OCI-LY3 (cell line): Measurements from ENCODE around the gene C9orf78.

ENCODE experiments used
- H2AFZ ChIP-seq: fragments of 200-600, 300-600 bp; shearing (Covaris generic); 2 replicates; pipeline ENCODE4 v1.6.0; 2014; ENCODE audit warnings: antibody characterized with exemption, low read depth, low read length
- H3K27ac ChIP-seq: fragments of 200-600, 300-600 bp; sonication (generic); 2 replicates; pipeline ENCODE4 v1.5.1; 2014; ENCODE audit warnings: mild to moderate bottlenecking, low read length, moderate library complexity, mixed read lengths
- H3K27me3 ChIP-seq: fragments of 200-600, 300-600 bp; sonication (generic); 2 replicates; pipeline ENCODE4 v1.6.1; 2014; ENCODE audit warnings: low read depth, low read length, mixed read lengths
- H3K36me3 ChIP-seq: fragments of 200-600, 300-600 bp; sonication (generic); replicated peaks from 2 replicates; pipeline ENCODE3; 2014; ENCODE audit warnings: low read depth, low read length, mixed read lengths
- H3K4me1 ChIP-seq: fragments of 300-600, 200-600 bp; sonication (generic); 2 replicates; pipeline ENCODE4 v1.6.1; 2014; ENCODE audit warnings: low read length, mixed read lengths
- H3K4me2 ChIP-seq: fragments of 200-600, 300-600 bp; sonication (generic); 2 replicates; pipeline ENCODE4 v1.6.1; 2014; ENCODE audit warnings: low read length, mixed read lengths
- H3K4me3 ChIP-seq: fragments of 300-600, 200-600 bp; sonication (generic); 2 replicates; pipeline ENCODE4 v1.5.1; 2014; ENCODE audit warnings: antibody characterized with exemption, mild to moderate bottlenecking, low read length, moderate library complexity
- H3K79me2 ChIP-seq: fragments of 300-600, 200-600 bp; shearing (Covaris generic); 2 replicates; pipeline ENCODE4 v1.6.1; 2014; ENCODE audit warnings: mild to moderate bottlenecking, low read length, mixed read lengths
- H3K9ac ChIP-seq: fragments of 300-600, 200-600 bp; shearing (Covaris generic); 2 replicates; pipeline ENCODE4 v1.6.0; 2014; ENCODE audit warnings: mild to moderate bottlenecking, low read length, moderate library complexity
- H3K9me3 ChIP-seq: fragments of 200-600, 300-600 bp; shearing (Covaris generic); 2 replicates; pipeline ENCODE4 v1.6.1; 2014; ENCODE audit warnings: low read length, mixed read lengths; ENCODE audit not compliant: insufficient read depth
- H4K20me1 ChIP-seq: fragments of 200-600, 300-600 bp; sonication (generic); 2 replicates; pipeline ENCODE4 v1.6.1; 2016; ENCODE audit warnings: low read length, mixed read lengths; ENCODE audit not compliant: insufficient read depth
- CTCF ChIP-seq: fragments of 200-600, 300-600 bp; sonication (generic); IDR thresholded peaks from 2 replicates; pipeline ENCODE4 v1.5.1; 2014; ENCODE audit warnings: antibody characterized with exemption, low read length, low read depth
- EZH2phosphoT487 ChIP-seq: fragments of 200-600 bp; shearing (Covaris generic); IDR thresholded peaks from 2 replicates; pipeline ENCODE4 v1.6.1; 2018; ENCODE audit warnings: antibody characterized with exemption, mixed run types, low read depth

The C9orf78 gene

DNA sequence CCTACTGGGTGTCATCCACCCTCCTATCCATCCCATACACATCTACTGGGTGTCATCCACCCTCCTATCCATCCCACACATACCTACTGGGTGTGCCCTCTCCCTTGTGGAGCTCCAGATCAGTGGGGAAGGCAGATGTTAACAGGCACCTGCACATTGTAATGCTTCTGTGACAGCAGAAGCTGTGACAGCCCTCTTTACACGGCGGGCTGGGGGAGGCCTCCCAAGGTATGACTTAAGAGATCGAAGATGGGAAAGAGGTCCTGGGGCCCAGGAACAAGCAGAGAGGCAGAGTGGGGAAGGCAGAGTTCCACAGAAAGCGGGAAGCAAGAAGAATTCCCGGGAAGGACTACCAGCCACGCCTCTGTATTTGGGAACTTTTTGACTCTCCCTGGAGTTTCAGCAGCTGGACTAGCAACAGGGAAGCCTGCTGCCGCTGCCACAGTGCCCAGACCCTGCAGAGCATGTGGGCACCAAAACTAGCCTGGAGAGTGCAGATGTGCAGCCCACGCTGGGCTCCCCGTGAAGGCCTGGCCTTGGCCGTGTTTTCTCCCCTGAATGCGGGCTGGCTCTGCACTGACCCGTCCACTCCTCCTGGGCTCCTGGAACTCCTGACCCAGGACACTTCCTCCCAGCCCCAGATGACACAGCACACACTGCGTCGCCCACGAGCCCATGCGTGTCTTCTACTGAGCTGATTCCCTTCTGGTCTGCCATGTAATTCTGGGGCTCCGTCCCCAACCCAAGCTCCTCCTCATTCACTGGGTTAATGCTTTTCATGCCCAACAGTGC lies 20.4 kb downstream of the C9orf78 start:
- Histone ChIP-seq H4K20me1 (no peaks in the 10 kb centered on the region), H3K4me2 (no peak overlapping the region)

DNA sequence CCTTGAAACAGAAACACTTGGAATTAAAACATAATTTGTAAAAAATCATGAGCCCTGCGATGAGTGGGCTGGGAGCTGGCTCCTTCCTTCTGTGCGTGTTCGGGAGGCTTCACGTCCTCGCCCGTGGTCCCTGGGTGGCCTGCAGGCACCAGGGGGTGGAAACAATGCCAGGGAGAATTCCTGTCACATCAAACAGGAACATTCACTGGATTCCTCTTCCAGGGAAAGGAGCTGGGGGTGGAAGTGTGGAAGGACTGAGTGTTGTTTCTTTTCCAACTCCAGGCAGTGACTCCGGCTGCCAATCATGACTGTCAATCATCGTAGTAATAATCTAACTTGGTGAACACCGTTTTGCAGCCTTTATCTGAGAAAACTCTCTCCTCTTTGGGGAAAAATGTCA lies 21.4 kb downstream of the C9orf78 start:
- peaks cover 56% of the 10 kb centered on the region for H3K36me3 ChIP-seq

More for the DNA sequence above, 20.4 kb downstream of the C9orf78 start:
- Histone ChIP-seq H3K36me3 (peaks cover 61% of the 10 kb centered on the region), H3K4me1 (no peaks in the 10 kb centered on the region), H3K79me2 (no peaks in the 10 kb centered on the region; the same call in 1 of the 2 replicates), H3K27me3 (no peaks in the 10 kb centered on the region), H3K9ac (no peak overlapping the region), H3K9me3 (no peaks in the 10 kb centered on the region), H3K4me3 (no peak overlapping the region), H3K27ac (no peak overlapping the region), H2AFZ (no peak overlapping the region)
- no peak for TF ChIP-seq CTCF
- no peak for TF ChIP-seq EZH2phosphoT487

GRCh38 chr9:129812385-129812784 lies 22.7 kb downstream of the C9orf78 start:
- no peaks in the 10 kb centered on the region for H4K20me1 ChIP-seq
- H3K79me2 ChIP-seq, result no peaks in the 10 kb centered on the region
- no peaks in the 10 kb centered on the region for H3K27me3 ChIP-seq
- H3K4me3 ChIP-seq, result no peak overlapping the region
- TF ChIP-seq EZH2phosphoT487 (no peak), CTCF (no peak)
- no peaks in the 10 kb centered on the region for H3K9me3 ChIP-seq
- no peak overlapping the region for H3K27ac ChIP-seq
- peaks cover 50% of the 10 kb centered on the region for H3K36me3 ChIP-seq
- no peaks in the 10 kb centered on the region for H3K4me1 ChIP-seq
- H3K9ac ChIP-seq, result no peak overlapping the region
- no peak overlapping the region for H3K4me2 ChIP-seq
- H2AFZ ChIP-seq, result no peak overlapping the region

More for the DNA sequence above, 21.4 kb downstream of the C9orf78 start:
- Histone ChIP-seq H3K9ac (no peak overlapping the region), H3K4me1 (no peaks in the 10 kb centered on the region), H3K4me3 (no peak overlapping the region), H3K9me3 (no peaks in the 10 kb centered on the region), H3K27me3 (no peaks in the 10 kb centered on the region), H2AFZ (no peak overlapping the region), H3K4me2 (no peak overlapping the region), H3K79me2 (no peaks in the 10 kb centered on the region), H4K20me1 (no peaks in the 10 kb centered on the region), H3K27ac (no peak overlapping the region)
- no peak for TF ChIP-seq CTCF

- TF ChIP-seq EZH2phosphoT487 (no peak), CTCF (no peak)
- Histone ChIP-seq H3K4me1 (no peaks in the 10 kb centered on the region), H3K36me3 (peaks cover 51% of the 10 kb centered on the region), H3K27ac (no peak overlapping the region), H3K4me2 (no peak overlapping the region), H3K9me3 (no peaks in the 10 kb centered on the region), H3K27me3 (no peaks in the 10 kb centered on the region), H3K9ac (no peak overlapping the region), H4K20me1 (no peaks in the 10 kb centered on the region), H2AFZ (no peak overlapping the region), H3K4me3 (no peak overlapping the region), H3K79me2 (no peaks in the 10 kb centered on the region)
Observed at GRCh38 chr9:129811967-129812363, 23.1 kb downstream of the C9orf78 start.
